ENCODE measurements around the gene PTPRM. TPM values are rescaled to one million over a fixed set of nuclear protein-coding genes. Genes with fewer than 3 reads are reported as not detected.

The PTPRM gene
- total and polyA plus RNA-seq, 2 donors (not counting 3 experiments of a cell fraction or from before 2014, with no cell fraction given): 37.4 to 43.7 TPM

DNA sequence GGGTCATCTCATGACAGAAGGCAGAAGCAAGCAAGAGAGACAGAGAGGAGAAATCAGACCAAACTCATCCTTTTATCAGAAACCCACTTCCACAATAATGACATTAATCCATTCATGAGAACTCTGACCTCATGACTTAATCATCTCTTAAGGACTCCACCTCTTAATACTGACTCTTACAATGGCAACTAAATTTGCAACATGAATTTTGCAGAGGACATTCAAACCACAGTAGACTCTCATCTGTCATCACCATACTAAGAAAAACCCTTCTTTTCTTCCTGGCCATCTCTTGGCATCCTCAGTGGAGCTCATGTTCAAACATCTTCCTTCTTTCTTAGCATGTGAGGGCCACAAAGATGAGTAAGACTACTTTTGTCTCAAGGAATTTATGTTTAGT lies 565.9 kb downstream of the PTPRM start:
- ChIA-PET POLR2A (no interaction called here), CTCF (no interaction called here)
- FAIRE-seq (no peak), DNase-seq (ENCODE audit: low read depth, low spot score) (no peak)
- Histone ChIP-seq H3K4me1 (ENCODE audit: control insufficient read depth, extremely low read depth, insufficient read depth, low read length) (no peaks in the 10 kb centered on the region), H3K4me3 (replicated peaks in 1 of 3; ENCODE audit: insufficient read depth in 1 of 3, low read depth in 1 of 3, low read length in 3 of 3) (no peak overlapping the region), H2AFZ (ENCODE audit: low read depth, low read length) (no peak overlapping the region), H3K4me2 (ENCODE audit: insufficient read depth, low read length) (no peak overlapping the region), H4K20me1 (replicated peaks; ENCODE audit: control insufficient read depth, extremely low read depth, insufficient read depth, low read length) (no peaks in the 10 kb centered on the region), H3K9me3 (replicated peaks; ENCODE audit: control insufficient read depth, insufficient read depth, low read length) (no peaks in the 10 kb centered on the region), H3K36me3 (ENCODE audit: control insufficient read depth in 2 of 2, extremely low read depth in 1 of 2, insufficient read depth in 2 of 2, low read length in 2 of 2) (no peaks in the 10 kb centered on the region), H3K27me3 (ENCODE audit: control insufficient read depth in 2 of 2, insufficient read depth in 2 of 2, low read length in 2 of 2) (no peaks in the 10 kb centered on the region), H3K79me2 (ENCODE audit: control insufficient read depth, insufficient read depth, low read length) (no peaks in the 10 kb centered on the region), H3K9ac (replicated peaks; ENCODE audit: extremely low read depth, insufficient read depth, low read length) (no peak overlapping the region), H3K27ac (ENCODE audit: insufficient read depth, low read depth, low read length) (no peak overlapping the region), H3K9me1 (replicated peaks; ENCODE audit: control insufficient read depth, extremely low read depth, insufficient read depth, low read length) (no peaks in the 10 kb centered on the region)
- dilution Hi-C loops (cut with MboI; ENCODE audit: extremely low pct_ligation_motif_present, low sequenced_read_pairs): no loop called here
- TF ChIP-seq POLR2A (IDR thresholded peaks at IDR 0.05; ENCODE audit: low read depth, low read length): no peak
- TF ChIP-seq JUN (IDR thresholded peaks at IDR 0.05; ENCODE audit: borderline replicate concordance, insufficient read depth, insufficient read length, low read depth): no peak
- no peak for TF ChIP-seq POLR2AphosphoS5 (IDR thresholded peaks at IDR 0.05; ENCODE audit: insufficient read depth, low read depth, low read length)
- no peak for TF ChIP-seq MYC (IDR thresholded peaks at IDR 0.05; ENCODE audit: low read depth, low read length)
- TF ChIP-seq GATA2 (IDR thresholded peaks at IDR 0.05; ENCODE audit: insufficient read depth, insufficient read length, low read depth, low read length): no peak
- TF ChIP-seq, protein P1, sequence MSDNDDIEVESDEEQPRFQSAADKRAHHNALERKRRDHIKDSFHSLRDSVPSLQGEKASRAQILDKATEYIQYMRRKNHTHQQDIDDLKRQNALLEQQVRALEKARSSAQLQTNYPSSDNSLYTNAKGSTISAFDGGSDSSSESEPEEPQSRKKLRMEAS (IDR thresholded peaks at IDR 0.05; ENCODE audit: insufficient read depth, insufficient read length): no peak
- TF ChIP-seq FOS (IDR thresholded peaks at IDR 0.05; ENCODE audit: borderline replicate concordance, insufficient read depth, low read length): no peak
- intact Hi-C loops (cut with micrococcal nuclease): no loop called here
- BruUV-seq (replicated peaks): no TSS peak

DNA sequence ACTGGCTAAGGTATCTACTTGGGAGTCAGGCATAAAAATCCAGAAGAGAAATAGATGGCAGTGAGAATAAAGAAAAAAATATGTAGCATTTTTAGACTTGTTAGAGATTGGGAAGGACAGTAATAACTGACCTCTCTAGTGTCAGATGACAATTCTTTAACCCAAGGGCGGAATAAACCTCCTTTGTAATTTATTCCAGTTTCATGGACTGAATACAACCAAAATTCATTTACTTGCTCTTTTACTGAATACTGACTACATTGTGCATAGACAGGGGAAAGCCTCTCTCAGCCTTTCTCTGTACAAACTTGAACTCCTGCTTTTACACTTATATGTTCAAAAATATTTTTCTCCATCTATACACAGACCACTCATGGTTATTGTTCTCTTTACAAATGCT lies 566.8 kb downstream of the PTPRM start:
- no peak for TF ChIP-seq MYC (IDR thresholded peaks at IDR 0.05; ENCODE audit: low read depth, low read length)
- TF ChIP-seq, protein P1 (IDR thresholded peaks at IDR 0.05; ENCODE audit: insufficient read depth, insufficient read length): no peak
- TF ChIP-seq FOS (IDR thresholded peaks at IDR 0.05; ENCODE audit: borderline replicate concordance, insufficient read depth, low read length): no peak
- TF ChIP-seq JUN (IDR thresholded peaks at IDR 0.05; ENCODE audit: borderline replicate concordance, insufficient read depth, insufficient read length, low read depth): no peak
- TF ChIP-seq POLR2A (IDR thresholded peaks at IDR 0.05; ENCODE audit: low read depth, low read length): no peak
- no peak for TF ChIP-seq GATA2 (IDR thresholded peaks at IDR 0.05; ENCODE audit: insufficient read depth, insufficient read length, low read depth, low read length)
- TF ChIP-seq, protein P2, sequence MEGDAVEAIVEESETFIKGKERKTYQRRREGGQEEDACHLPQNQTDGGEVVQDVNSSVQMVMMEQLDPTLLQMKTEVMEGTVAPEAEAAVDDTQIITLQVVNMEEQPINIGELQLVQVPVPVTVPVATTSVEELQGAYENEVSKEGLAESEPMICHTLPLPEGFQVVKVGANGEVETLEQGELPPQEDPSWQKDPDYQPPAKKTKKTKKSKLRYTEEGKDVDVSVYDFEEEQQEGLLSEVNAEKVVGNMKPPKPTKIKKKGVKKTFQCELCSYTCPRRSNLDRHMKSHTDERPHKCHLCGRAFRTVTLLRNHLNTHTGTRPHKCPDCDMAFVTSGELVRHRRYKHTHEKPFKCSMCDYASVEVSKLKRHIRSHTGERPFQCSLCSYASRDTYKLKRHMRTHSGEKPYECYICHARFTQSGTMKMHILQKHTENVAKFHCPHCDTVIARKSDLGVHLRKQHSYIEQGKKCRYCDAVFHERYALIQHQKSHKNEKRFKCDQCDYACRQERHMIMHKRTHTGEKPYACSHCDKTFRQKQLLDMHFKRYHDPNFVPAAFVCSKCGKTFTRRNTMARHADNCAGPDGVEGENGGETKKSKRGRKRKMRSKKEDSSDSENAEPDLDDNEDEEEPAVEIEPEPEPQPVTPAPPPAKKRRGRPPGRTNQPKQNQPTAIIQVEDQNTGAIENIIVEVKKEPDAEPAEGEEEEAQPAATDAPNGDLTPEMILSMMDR (IDR thresholded peaks at IDR 0.05; ENCODE audit: extremely low read depth in 1 of 2, insufficient read depth in 1 of 2, low read depth in 1 of 2, low read length in 2 of 2): no peak
- no peak for TF ChIP-seq EZH2 (IDR thresholded peaks at IDR 0.05; ENCODE audit: borderline replicate concordance, low read depth, low read length, severe bottlenecking)
- TF ChIP-seq POLR2AphosphoS5 (IDR thresholded peaks at IDR 0.05; ENCODE audit: insufficient read depth, low read depth, low read length): no peak
- intact Hi-C loops (cut with micrococcal nuclease) (no loop called here), dilution Hi-C loops (cut with MboI; ENCODE audit: extremely low pct_ligation_motif_present, low sequenced_read_pairs) (no loop called here)
- Histone ChIP-seq H2AFZ (ENCODE audit: low read depth, low read length) (no peak overlapping the region), H3K4me1 (ENCODE audit: control insufficient read depth, extremely low read depth, insufficient read depth, low read length) (no peaks in the 10 kb centered on the region), H3K9me3 (replicated peaks; ENCODE audit: control insufficient read depth, insufficient read depth, low read length) (no peaks in the 10 kb centered on the region), H3K27me3 (ENCODE audit: control insufficient read depth in 2 of 2, insufficient read depth in 2 of 2, low read length in 2 of 2) (no peaks in the 10 kb centered on the region), H3K79me2 (ENCODE audit: control insufficient read depth, insufficient read depth, low read length) (no peaks in the 10 kb centered on the region), H3K4me3 (replicated peaks in 1 of 3; ENCODE audit: insufficient read depth in 1 of 3, low read depth in 1 of 3, low read length in 3 of 3) (no peak overlapping the region), H3K27ac (ENCODE audit: insufficient read depth, low read depth, low read length) (no peak overlapping the region), H3K4me2 (ENCODE audit: insufficient read depth, low read length) (no peak overlapping the region), H3K9ac (replicated peaks; ENCODE audit: extremely low read depth, insufficient read depth, low read length) (no peak overlapping the region), H3K9me1 (replicated peaks; ENCODE audit: control insufficient read depth, extremely low read depth, insufficient read depth, low read length) (no peaks in the 10 kb centered on the region), H3K36me3 (ENCODE audit: control insufficient read depth in 2 of 2, extremely low read depth in 1 of 2, insufficient read depth in 2 of 2, low read length in 2 of 2) (no peaks in the 10 kb centered on the region), H4K20me1 (replicated peaks; ENCODE audit: control insufficient read depth, extremely low read depth, insufficient read depth, low read length) (no peaks in the 10 kb centered on the region)
- BruUV-seq (replicated peaks): no TSS peak
- DNase-seq (ENCODE audit: low read depth, low spot score) (no peak), FAIRE-seq (no peak)
- CTCF ChIA-PET: no interaction called here
- POLR2A ChIA-PET: no interaction called here

Data from endothelial cell of umbilical vein (primary cell).